HG02678 (cell line): ENCODE data around the gene INO80C.
"Not testable (repeated sequence)": the region's sequence is repeated elsewhere in the genome, so short reads cannot be mapped to it uniquely, and the experiment has no call there.

Experiments
- ATAC-seq: cut with Tn5 transposase; IDR thresholded peaks from one replicate; pipeline ENCODE4 v1.9.1; 2021; ENCODE audit warnings: mild to moderate bottlenecking, moderate library complexity; ENCODE audit not compliant: unreplicated experiment

Gene INO80C

GRCh38 chr18:35489913-35490490, 7.8 kb downstream of the INO80C start:
- ATAC-seq = no peak

GRCh38 chr18:35489281-35489680, 8.5 kb downstream of the INO80C start:
- ATAC-seq = not testable (repeated sequence)

GRCh38 chr18:35488396-35488795, 9.4 kb downstream of the INO80C start:
- not testable (repeated sequence) for ATAC-seq

- ATAC-seq = not testable (repeated sequence)
These were observed 10.2 kb downstream of the INO80C start for GRCh38 chr18:35487525-35487924.

- no peak for ATAC-seq
These were observed 11.9 kb downstream of the INO80C start for GRCh38 chr18:35485852-35486251.

GRCh38 chr18:35484034-35484433, 13.7 kb downstream of the INO80C start:
- peak; percentile 80 for ATAC-seq

- ATAC-seq = no peak
These were observed 15.8 kb downstream of the INO80C start for GRCh38 chr18:35481960-35482366.

GRCh38 chr18:35479911-35480586, 17.7 kb downstream of the INO80C start:
- ATAC-seq = no peak

GRCh38 chr18:35478520-35479435, 19.0 kb downstream of the INO80C start:
- no peak for ATAC-seq

- ATAC-seq = no peak
These were observed 19.8 kb downstream of the INO80C start for GRCh38 chr18:35477974-35478373.

- ATAC-seq = no peak
These were observed 20.3 kb downstream of the INO80C start for GRCh38 chr18:35477497-35477896.

- no peak for ATAC-seq
These were observed 22.9 kb downstream of the INO80C start for GRCh38 chr18:35474884-35475283.

GRCh38 chr18:35473562-35473961, 24.2 kb downstream of the INO80C start:
- no peak for ATAC-seq

GRCh38 chr18:35470435-35470834, 27.3 kb downstream of the INO80C start:
- ATAC-seq = no peak

GRCh38 chr18:35469725-35470124, 28.0 kb downstream of the INO80C start:
- ATAC-seq = no peak

GRCh38 chr18:35468711-35469110, 29.0 kb downstream of the INO80C start:
- ATAC-seq = no peak

- peak; percentile 83 for ATAC-seq
These were observed 30.1 kb downstream of the INO80C start for GRCh38 chr18:35467624-35468016.

- ATAC-seq = peak; percentile 3
These were observed 30.7 kb downstream of the INO80C start for GRCh38 chr18:35466815-35467623.

GRCh38 chr18:35466334-35466733, 31.4 kb downstream of the INO80C start:
- peak; percentile 32 for ATAC-seq

GRCh38 chr18:35465329-35465728, 32.4 kb downstream of the INO80C start:
- ATAC-seq = no peak

GRCh38 chr18:35464831-35465279, 32.9 kb downstream of the INO80C start:
- ATAC-seq = no peak
